Measurements from ENCODE around the gene CHRND. TPM values are rescaled to one million over a fixed set of nuclear protein-coding genes. Genes with fewer than 3 reads are reported as not detected.

The CHRND gene
- polyA plus RNA-seq, 1 donor (not counting 4 experiments of a cell fraction or from before 2014, with no cell fraction given) = not detected

DNA sequence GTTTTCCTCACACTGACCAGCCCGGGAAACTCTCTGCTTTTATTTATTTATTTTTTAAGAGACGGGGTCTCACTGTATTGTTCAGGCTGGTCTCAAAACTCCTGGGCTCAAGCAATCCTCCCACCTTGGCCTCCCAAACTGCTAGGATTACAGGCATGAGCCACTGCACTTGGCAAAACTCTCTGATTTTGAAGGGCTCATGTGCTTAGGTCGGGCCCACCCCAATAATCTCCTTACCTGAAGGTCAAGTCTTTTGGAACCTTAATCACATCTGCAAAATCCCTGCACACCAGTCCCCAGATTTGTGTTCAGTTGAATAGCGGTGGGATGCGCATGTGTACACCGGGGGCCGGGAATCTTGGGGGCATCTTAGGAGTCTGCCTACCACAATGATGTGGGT, 30.7 kb upstream of the CHRND start:
- Histone ChIP-seq H3K4me1 (ENCODE audit: control insufficient read depth, extremely low read depth, insufficient read depth, low read length) (no peaks in the 10 kb centered on the region), H2AFZ (ENCODE audit: control insufficient read depth, low read length) (no peak overlapping the region), H3K79me2 (ENCODE audit: control insufficient read depth, insufficient read depth, low read length) (no peaks in the 10 kb centered on the region), H3K9ac (ENCODE audit: control insufficient read depth, extremely low read depth, insufficient read depth, low read length) (no peak overlapping the region), H3K4me2 (ENCODE audit: control insufficient read depth, extremely low read depth, insufficient read depth, low read depth, low read length) (no peak overlapping the region), H3K9me1 (ENCODE audit: control insufficient read depth, extremely low read depth, insufficient read depth, low read length) (no peaks in the 10 kb centered on the region), H3K9me3 (ENCODE audit: control insufficient read depth, low read depth, low read length) (no peaks in the 10 kb centered on the region), H3K36me3 (ENCODE audit: control insufficient read depth in 2 of 2, extremely low read depth in 1 of 2, insufficient read depth in 2 of 2, low read length in 2 of 2) (no peaks in the 10 kb centered on the region), H3K4me3 (ENCODE audit: control insufficient read depth in 2 of 3, extremely low read depth in 1 of 3, insufficient read depth in 2 of 3, low read depth in 1 of 3, low read length in 3 of 3) (no peak overlapping the region), H4K20me1 (ENCODE audit: control insufficient read depth, extremely low read depth, insufficient read depth, low read length) (no peaks in the 10 kb centered on the region), H3K27me3 (ENCODE audit: control insufficient read depth, extremely low read depth, insufficient read depth, low read length) (peaks cover 2% of the 10 kb centered on the region), H3K27ac (ENCODE audit: control insufficient read depth, insufficient read depth, low read length) (no peak overlapping the region)
- FAIRE-seq (no peak), DNase-seq (ENCODE audit: low read depth, low spot score) (no peak)
- no peak for TF ChIP-seq EZH2 (IDR thresholded peaks at IDR 0.05; ENCODE audit: low read length)
- TF ChIP-seq, protein P1, sequence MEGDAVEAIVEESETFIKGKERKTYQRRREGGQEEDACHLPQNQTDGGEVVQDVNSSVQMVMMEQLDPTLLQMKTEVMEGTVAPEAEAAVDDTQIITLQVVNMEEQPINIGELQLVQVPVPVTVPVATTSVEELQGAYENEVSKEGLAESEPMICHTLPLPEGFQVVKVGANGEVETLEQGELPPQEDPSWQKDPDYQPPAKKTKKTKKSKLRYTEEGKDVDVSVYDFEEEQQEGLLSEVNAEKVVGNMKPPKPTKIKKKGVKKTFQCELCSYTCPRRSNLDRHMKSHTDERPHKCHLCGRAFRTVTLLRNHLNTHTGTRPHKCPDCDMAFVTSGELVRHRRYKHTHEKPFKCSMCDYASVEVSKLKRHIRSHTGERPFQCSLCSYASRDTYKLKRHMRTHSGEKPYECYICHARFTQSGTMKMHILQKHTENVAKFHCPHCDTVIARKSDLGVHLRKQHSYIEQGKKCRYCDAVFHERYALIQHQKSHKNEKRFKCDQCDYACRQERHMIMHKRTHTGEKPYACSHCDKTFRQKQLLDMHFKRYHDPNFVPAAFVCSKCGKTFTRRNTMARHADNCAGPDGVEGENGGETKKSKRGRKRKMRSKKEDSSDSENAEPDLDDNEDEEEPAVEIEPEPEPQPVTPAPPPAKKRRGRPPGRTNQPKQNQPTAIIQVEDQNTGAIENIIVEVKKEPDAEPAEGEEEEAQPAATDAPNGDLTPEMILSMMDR (optimal IDR thresholded peaks at IDR 0.05 in 1 of 3, IDR thresholded peaks at IDR 0.05 in 1 of 3, conservative IDR thresholded peaks at IDR 0.05 in 1 of 3; ENCODE audit: extremely low read depth in 1 of 3, insufficient read depth in 2 of 3, low read length in 3 of 3) = no peak
- dilution Hi-C loops (cut with MboI; ENCODE audit: extremely low pct_ligation_motif_present, low sequenced_read_pairs) = no loop called here

DNA sequence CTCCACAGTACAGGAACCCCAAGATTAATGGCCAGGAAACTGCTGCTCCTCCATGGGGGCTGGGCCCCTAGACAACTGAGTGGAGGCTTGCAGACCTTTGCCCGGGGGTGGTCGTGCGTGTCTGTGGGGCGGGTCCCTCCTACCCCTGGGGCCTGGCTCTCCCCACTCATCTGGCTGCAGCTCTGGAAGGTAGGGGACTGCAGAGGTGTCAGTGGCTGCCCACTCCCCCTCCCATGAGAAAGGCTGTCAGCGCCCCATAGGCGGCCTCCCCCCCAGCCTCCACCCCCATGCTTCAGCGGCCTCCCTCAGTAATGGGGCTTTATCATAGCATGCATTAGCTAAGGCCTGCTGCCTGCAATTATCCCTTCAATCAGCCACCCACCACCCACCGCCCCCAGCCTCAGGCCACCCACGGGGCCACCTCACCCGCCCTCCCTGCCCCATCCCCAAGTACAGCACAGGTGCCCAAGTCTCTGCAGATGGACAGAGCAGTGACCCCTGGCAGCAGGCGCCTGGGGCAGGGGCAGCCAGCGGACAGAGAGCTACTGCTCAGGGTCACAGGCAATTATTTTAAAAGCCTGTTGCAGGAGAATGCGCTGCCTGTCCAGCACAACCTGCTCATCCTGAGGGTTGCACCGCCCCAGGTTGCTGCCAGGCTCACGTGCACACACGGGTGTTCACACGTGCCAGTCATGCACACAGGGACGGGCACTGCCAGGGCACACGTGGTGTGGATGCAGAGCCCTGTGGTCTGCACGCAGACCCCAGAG, 29.3 kb upstream of the CHRND start:
- Histone ChIP-seq H3K27me3 (ENCODE audit: control insufficient read depth, extremely low read depth, insufficient read depth, low read length) (peaks cover 9% of the 10 kb centered on the region), H4K20me1 (ENCODE audit: control insufficient read depth, extremely low read depth, insufficient read depth, low read length) (no peaks in the 10 kb centered on the region), H3K4me3 (ENCODE audit: control insufficient read depth in 2 of 3, extremely low read depth in 1 of 3, insufficient read depth in 2 of 3, low read depth in 1 of 3, low read length in 3 of 3) (no peak overlapping the region), H2AFZ (ENCODE audit: control insufficient read depth, low read length) (no peak overlapping the region), H3K79me2 (ENCODE audit: control insufficient read depth, insufficient read depth, low read length) (no peaks in the 10 kb centered on the region), H3K36me3 (ENCODE audit: control insufficient read depth in 2 of 2, extremely low read depth in 1 of 2, insufficient read depth in 2 of 2, low read length in 2 of 2) (no peaks in the 10 kb centered on the region), H3K9me1 (ENCODE audit: control insufficient read depth, extremely low read depth, insufficient read depth, low read length) (no peaks in the 10 kb centered on the region), H3K9me3 (ENCODE audit: control insufficient read depth, low read depth, low read length) (no peaks in the 10 kb centered on the region), H3K4me1 (ENCODE audit: control insufficient read depth, extremely low read depth, insufficient read depth, low read length) (no peaks in the 10 kb centered on the region), H3K4me2 (ENCODE audit: control insufficient read depth, extremely low read depth, insufficient read depth, low read depth, low read length) (no peak overlapping the region), H3K9ac (ENCODE audit: control insufficient read depth, extremely low read depth, insufficient read depth, low read length) (no peak overlapping the region), H3K27ac (ENCODE audit: control insufficient read depth, insufficient read depth, low read length) (no peak overlapping the region)
- FAIRE-seq = no peak
- dilution Hi-C loops (cut with MboI; ENCODE audit: extremely low pct_ligation_motif_present, low sequenced_read_pairs) = no loop called here
- DNase-seq (ENCODE audit: low read depth, low spot score) = no peak
- TF ChIP-seq EZH2 (IDR thresholded peaks at IDR 0.05; ENCODE audit: low read length) = no peak
- TF ChIP-seq, protein P1 (optimal IDR thresholded peaks at IDR 0.05 in 1 of 3, IDR thresholded peaks at IDR 0.05 in 1 of 3, conservative IDR thresholded peaks at IDR 0.05 in 1 of 3; ENCODE audit: extremely low read depth in 1 of 3, insufficient read depth in 2 of 3, low read length in 3 of 3) = no peak

Measured in keratinocyte (primary cell).